Measurements from ENCODE around the gene SPON2. TPM values are rescaled to one million over a fixed set of nuclear protein-coding genes. Genes with fewer than 3 reads are reported as not detected.

SPON2 gene
- total RNA-seq, 1 donor: 38.7 TPM

DNA sequence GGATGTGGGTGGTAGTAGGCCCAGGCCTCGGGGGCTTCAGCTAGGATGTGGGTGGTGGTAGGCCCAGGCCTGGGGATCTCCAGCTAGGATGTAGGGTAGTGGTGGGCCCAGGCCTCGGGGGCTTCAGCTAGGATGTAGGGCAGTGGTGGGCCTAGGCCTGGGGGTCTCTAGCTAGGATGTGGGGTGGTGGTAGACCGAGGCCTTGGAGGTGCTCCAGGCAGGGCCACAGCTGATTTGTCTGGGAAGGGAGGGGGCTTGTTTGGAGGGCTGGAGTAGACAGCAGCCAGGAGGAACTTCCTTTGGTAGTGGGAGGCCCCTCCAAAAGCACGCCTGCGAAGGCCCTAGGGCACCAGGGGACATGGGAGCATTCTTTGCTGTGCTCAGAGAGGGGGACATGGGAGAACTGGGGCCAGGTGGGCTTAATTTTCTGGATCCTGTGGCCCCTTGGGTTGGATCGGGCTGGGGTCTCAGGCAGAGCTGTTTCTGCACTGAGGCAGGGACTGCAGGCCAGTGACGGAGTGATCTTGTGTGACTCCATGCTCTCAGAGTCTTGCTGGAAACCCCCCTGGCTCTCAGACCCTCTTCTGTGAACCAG, 3.3 kb upstream of the SPON2 start:
- no peaks in the 10 kb centered on the region for H3K36me3 ChIP-seq (ENCODE audit: insufficient read depth, low read length)

DNA sequence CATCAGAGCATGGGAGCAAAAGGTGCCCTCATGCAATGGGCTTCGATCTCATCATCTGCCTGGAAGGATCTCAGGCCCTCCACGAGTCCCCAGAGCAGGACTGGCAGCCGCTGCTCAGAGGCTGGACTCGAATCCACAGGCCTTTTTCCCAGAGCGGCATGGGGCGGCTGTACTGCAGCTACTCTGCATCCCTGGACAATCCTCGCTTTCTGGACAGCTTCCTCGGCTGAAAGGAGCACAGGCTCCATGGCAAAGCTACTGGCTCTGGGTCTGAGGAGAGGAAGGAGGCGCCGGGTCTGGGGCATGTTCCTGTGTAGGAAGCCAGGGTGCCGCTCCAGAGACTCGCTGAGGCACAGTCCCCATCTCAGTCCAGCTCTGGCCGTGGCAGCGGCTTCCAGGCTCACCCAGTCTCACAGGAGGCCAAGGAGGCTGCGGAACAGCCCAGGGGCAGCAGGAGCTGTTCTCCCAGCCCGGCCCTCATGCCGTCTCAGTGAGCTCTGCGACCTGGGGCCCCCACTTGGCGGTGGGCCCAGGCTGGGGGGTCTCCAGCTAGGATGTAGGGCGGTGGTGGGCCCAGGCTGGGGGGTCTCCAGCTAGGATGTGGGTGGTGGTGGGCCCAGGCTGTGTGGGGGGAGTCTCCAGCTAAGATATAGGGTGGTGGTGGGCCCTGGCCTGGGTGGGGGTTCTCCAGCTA, 2.7 kb upstream of the SPON2 start:
- Histone ChIP-seq H3K4me1 (ENCODE audit: insufficient read depth, low read length) (peaks cover 13% of the 10 kb centered on the region), H2AFZ (ENCODE audit: low read length) (no peak overlapping the region)

More for the DNA sequence above, 3.3 kb upstream of the SPON2 start:
- TF ChIP-seq, protein P1, sequence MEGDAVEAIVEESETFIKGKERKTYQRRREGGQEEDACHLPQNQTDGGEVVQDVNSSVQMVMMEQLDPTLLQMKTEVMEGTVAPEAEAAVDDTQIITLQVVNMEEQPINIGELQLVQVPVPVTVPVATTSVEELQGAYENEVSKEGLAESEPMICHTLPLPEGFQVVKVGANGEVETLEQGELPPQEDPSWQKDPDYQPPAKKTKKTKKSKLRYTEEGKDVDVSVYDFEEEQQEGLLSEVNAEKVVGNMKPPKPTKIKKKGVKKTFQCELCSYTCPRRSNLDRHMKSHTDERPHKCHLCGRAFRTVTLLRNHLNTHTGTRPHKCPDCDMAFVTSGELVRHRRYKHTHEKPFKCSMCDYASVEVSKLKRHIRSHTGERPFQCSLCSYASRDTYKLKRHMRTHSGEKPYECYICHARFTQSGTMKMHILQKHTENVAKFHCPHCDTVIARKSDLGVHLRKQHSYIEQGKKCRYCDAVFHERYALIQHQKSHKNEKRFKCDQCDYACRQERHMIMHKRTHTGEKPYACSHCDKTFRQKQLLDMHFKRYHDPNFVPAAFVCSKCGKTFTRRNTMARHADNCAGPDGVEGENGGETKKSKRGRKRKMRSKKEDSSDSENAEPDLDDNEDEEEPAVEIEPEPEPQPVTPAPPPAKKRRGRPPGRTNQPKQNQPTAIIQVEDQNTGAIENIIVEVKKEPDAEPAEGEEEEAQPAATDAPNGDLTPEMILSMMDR (IDR thresholded peaks at IDR 0.05; ENCODE audit: extremely low read depth, low read depth, low read length): no peak
- Histone ChIP-seq H3K79me2 (ENCODE audit: insufficient read depth, low read length) (no peaks in the 10 kb centered on the region), H2AFZ (ENCODE audit: low read length) (no peak overlapping the region), H3K4me1 (ENCODE audit: insufficient read depth, low read length) (peaks cover 13% of the 10 kb centered on the region), H3K27me3 (ENCODE audit: insufficient read depth, low read length) (peaks cover 18% of the 10 kb centered on the region), H3K4me2 (ENCODE audit: insufficient read depth, low read length) (no peak overlapping the region), H3K9me3 (ENCODE audit: low read depth, low read length) (peaks cover 1% of the 10 kb centered on the region), H3K4me3 (ENCODE audit: insufficient read depth, low read length) (no peak overlapping the region), H4K20me1 (ENCODE audit: insufficient read depth, low read length) (no peaks in the 10 kb centered on the region), H3K27ac (ENCODE audit: low read depth, low read length) (no peak overlapping the region)
- peak; percentile 23 for DNase-seq (ENCODE audit: insufficient read length, low spot score, missing footprints)

DNA sequence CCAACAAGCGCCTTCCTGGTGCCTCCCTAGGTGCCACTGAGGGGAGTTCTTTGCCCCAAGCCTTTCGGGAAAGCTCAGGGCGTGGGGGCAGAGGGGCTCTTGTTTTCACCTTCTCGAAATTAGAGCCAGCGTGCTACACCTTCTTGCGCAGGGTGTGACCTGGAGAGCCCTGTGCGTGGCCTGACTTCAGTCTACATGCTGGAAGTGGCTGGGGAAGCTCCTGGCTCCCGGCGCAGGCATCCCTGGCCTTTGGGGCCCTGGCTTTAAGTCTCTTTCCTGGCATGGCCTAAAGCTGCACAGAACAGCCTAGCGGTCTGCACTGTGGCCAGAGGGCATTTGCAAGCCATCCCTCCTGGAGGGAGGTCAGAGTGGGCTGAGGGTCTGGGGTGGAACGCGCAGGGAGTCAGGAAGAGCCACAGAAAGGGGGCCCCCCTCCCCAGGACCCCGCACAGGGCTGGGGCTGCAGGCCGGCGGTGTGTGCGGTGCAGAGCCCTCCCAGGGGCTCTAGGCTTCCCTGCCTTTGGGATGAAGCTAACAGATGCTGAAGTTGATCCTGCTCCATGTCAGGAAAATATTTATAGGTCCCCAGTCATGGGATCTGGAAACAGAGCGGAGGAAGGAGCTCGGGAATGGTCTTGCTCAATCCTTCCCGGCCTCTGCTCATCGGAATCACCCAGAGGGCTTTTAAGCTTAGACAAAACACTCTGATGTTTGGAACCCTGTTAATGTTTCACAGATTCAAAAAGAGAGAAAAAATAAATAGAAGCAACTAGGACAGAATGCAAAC, 781 bp upstream of the SPON2 start:
- Histone ChIP-seq H3K4me3 (ENCODE audit: insufficient read depth, low read length) (no peak overlapping the region), H4K20me1 (ENCODE audit: insufficient read depth, low read length) (peaks cover 8% of the 10 kb centered on the region), H3K4me1 (ENCODE audit: insufficient read depth, low read length) (peaks cover 13% of the 10 kb centered on the region), H3K27me3 (ENCODE audit: insufficient read depth, low read length) (peaks cover 28% of the 10 kb centered on the region), H3K9me3 (ENCODE audit: low read depth, low read length) (no peaks in the 10 kb centered on the region), H2AFZ (ENCODE audit: low read length) (no peak overlapping the region), H3K36me3 (ENCODE audit: insufficient read depth, low read length) (no peaks in the 10 kb centered on the region), H3K4me2 (ENCODE audit: insufficient read depth, low read length) (no peak overlapping the region), H3K27ac (ENCODE audit: low read depth, low read length) (no peak overlapping the region), H3K79me2 (ENCODE audit: insufficient read depth, low read length) (no peaks in the 10 kb centered on the region)
- TF ChIP-seq, protein P1 (IDR thresholded peaks at IDR 0.05; ENCODE audit: extremely low read depth, low read depth, low read length): no peak
- DNase-seq (ENCODE audit: insufficient read length, low spot score, missing footprints): peak; percentile 93

More for the DNA sequence above, 2.7 kb upstream of the SPON2 start:
- Histone ChIP-seq H3K4me3 (ENCODE audit: insufficient read depth, low read length) (no peak overlapping the region), H3K9me3 (ENCODE audit: low read depth, low read length) (no peaks in the 10 kb centered on the region), H3K4me2 (ENCODE audit: insufficient read depth, low read length) (no peak overlapping the region), H3K27ac (ENCODE audit: low read depth, low read length) (no peak overlapping the region), H3K27me3 (ENCODE audit: insufficient read depth, low read length) (peaks cover 24% of the 10 kb centered on the region), H3K79me2 (ENCODE audit: insufficient read depth, low read length) (no peaks in the 10 kb centered on the region), H3K36me3 (ENCODE audit: insufficient read depth, low read length) (no peaks in the 10 kb centered on the region), H4K20me1 (ENCODE audit: insufficient read depth, low read length) (no peaks in the 10 kb centered on the region)
- peak; percentile 82 for DNase-seq (ENCODE audit: insufficient read length, low spot score, missing footprints)
- TF ChIP-seq, protein P1 (IDR thresholded peaks at IDR 0.05; ENCODE audit: extremely low read depth, low read depth, low read length): no peak
